NT2/D1 (cell line): ENCODE data around the gene YPEL1.
"Not testable (repeated sequence)": the region's sequence is repeated elsewhere in the genome, so short reads cannot be mapped to it uniquely, and the experiment has no call there.

ENCODE experiments used
- DNase-seq: peaks from one replicate; pipeline ENCODE4 v3.0.0-alpha.2; 2011; ENCODE audit warnings: low read depth, low spot score
- H3K27me3 ChIP-seq: 2 replicates; pipeline ENCODE4 v1.6.0; 2011; ENCODE audit warnings: mild to moderate bottlenecking; ENCODE audit not compliant: insufficient read length, insufficient read depth
- H3K36me3 ChIP-seq: 2 replicates; pipeline ENCODE4 v1.6.1; 2011; ENCODE audit warnings: mild to moderate bottlenecking, low read length, mixed read lengths; ENCODE audit not compliant: insufficient read depth, insufficient read length
- H3K4me1 ChIP-seq: 2 replicates; pipeline ENCODE4 v1.5.1; 2011; ENCODE audit not compliant: insufficient read depth, insufficient read length
- H3K4me3 ChIP-seq: 2 replicates; pipeline ENCODE4 v1.5.1; 2011; ENCODE audit warnings: low read depth; ENCODE audit not compliant: insufficient read length
- H3K9ac ChIP-seq: 2 replicates; pipeline ENCODE4 v1.6.0; 2011; ENCODE audit warnings: low read depth; ENCODE audit not compliant: insufficient read length
- H3K9me3 ChIP-seq: 2 replicates; pipeline ENCODE4 v1.5.1; 2011; ENCODE audit warnings: mild to moderate bottlenecking, low read length; ENCODE audit not compliant: insufficient read depth
- SUZ12 ChIP-seq: IDR thresholded peaks from 2 replicates; pipeline ENCODE4 v1.6.1; 2011; ENCODE audit not compliant: insufficient read length, insufficient read depth; ENCODE audit errors: extremely low read depth
- YY1 ChIP-seq: IDR thresholded peaks from 2 replicates; pipeline ENCODE4 v1.6.1; 2011; ENCODE audit not compliant: insufficient read length, insufficient read depth
- ZNF274 ChIP-seq: IDR thresholded peaks from 2 replicates; pipeline ENCODE4 v1.6.1; 2011; ENCODE audit warnings: mild to moderate bottlenecking, low read depth, low read length

YPEL1 gene

GRCh38 chr22:21727159-21727558 is 8.4 kb downstream of the YPEL1 start:
- DNase-seq: no peak
- H3K36me3 ChIP-seq: no peaks in the 10 kb centered on the region
- no peaks in the 10 kb centered on the region for H3K9me3 ChIP-seq
- no peak overlapping the region for H3K9ac ChIP-seq
- TF ChIP-seq ZNF274 (no peak), YY1 (no peak), SUZ12 (no peak)
- no peak overlapping the region for H3K4me3 ChIP-seq
- no peaks in the 10 kb centered on the region for H3K27me3 ChIP-seq
- H3K4me1 ChIP-seq: peaks cover 9% of the 10 kb centered on the region

- DNase-seq: peak; percentile 28
- Histone ChIP-seq H3K4me3 (no peak overlapping the region), H3K4me1 (peaks cover 9% of the 10 kb centered on the region), H3K9ac (peak overlapping the region; percentile 10), H3K9me3 (no peaks in the 10 kb centered on the region), H3K36me3 (no peaks in the 10 kb centered on the region), H3K27me3 (no peaks in the 10 kb centered on the region)
- no peak for TF ChIP-seq YY1
Measured at GRCh38 chr22:21726650-21727049, 8.9 kb downstream of the YPEL1 start.

- no peak for DNase-seq
- Histone ChIP-seq H3K36me3 (no peaks in the 10 kb centered on the region), H3K4me1 (peaks cover 9% of the 10 kb centered on the region), H3K9me3 (no peaks in the 10 kb centered on the region), H3K27me3 (no peaks in the 10 kb centered on the region), H3K9ac (peak overlapping the region; percentile 10), H3K4me3 (no peak overlapping the region)
- TF ChIP-seq YY1: no peak
- TF ChIP-seq SUZ12: no peak
- TF ChIP-seq ZNF274: no peak
Measured at GRCh38 chr22:21725956-21726649, 9.5 kb downstream of the YPEL1 start.

GRCh38 chr22:21724496-21724895 is 11.1 kb downstream of the YPEL1 start:
- H3K9me3 ChIP-seq, DNase-seq, H3K9ac ChIP-seq, H3K36me3 ChIP-seq, H3K4me1 ChIP-seq, H3K4me3 ChIP-seq, H3K27me3 ChIP-seq: not testable (repeated sequence)

- not testable (repeated sequence) for H3K4me1 ChIP-seq, H3K9me3 ChIP-seq, DNase-seq, H3K36me3 ChIP-seq, H3K9ac ChIP-seq, H3K27me3 ChIP-seq, H3K4me3 ChIP-seq
Measured at GRCh38 chr22:21721195-21721852, 14.3 kb downstream of the YPEL1 start.

GRCh38 chr22:21720191-21720859 is 15.3 kb downstream of the YPEL1 start:
- H3K36me3 ChIP-seq, H3K9me3 ChIP-seq, DNase-seq, H3K9ac ChIP-seq, H3K4me3 ChIP-seq, H3K27me3 ChIP-seq, H3K4me1 ChIP-seq: not testable (repeated sequence)

GRCh38 chr22:21719024-21719423 is 16.6 kb downstream of the YPEL1 start:
- Histone ChIP-seq H3K27me3 (no peaks in the 10 kb centered on the region), H3K4me3 (no peak overlapping the region), H3K9ac (no peak overlapping the region), H3K9me3 (no peaks in the 10 kb centered on the region), H3K36me3 (no peaks in the 10 kb centered on the region), H3K4me1 (no peaks in the 10 kb centered on the region)
- DNase-seq: no peak
- no peak for TF ChIP-seq YY1
- TF ChIP-seq SUZ12: no peak
- no peak for TF ChIP-seq ZNF274

- Histone ChIP-seq H3K9me3 (no peaks in the 10 kb centered on the region), H3K4me1 (no peaks in the 10 kb centered on the region), H3K27me3 (no peaks in the 10 kb centered on the region), H3K36me3 (no peaks in the 10 kb centered on the region), H3K4me3 (no peak overlapping the region), H3K9ac (no peak overlapping the region)
- TF ChIP-seq YY1 (no peak), SUZ12 (no peak), ZNF274 (no peak)
- no peak for DNase-seq
Measured at GRCh38 chr22:21718499-21718898, 17.1 kb downstream of the YPEL1 start.

GRCh38 chr22:21716395-21717122 is 19.0 kb downstream of the YPEL1 start:
- not testable (repeated sequence) for H3K9ac ChIP-seq, H3K9me3 ChIP-seq, DNase-seq, H3K4me1 ChIP-seq, H3K4me3 ChIP-seq, H3K36me3 ChIP-seq, H3K27me3 ChIP-seq
